DOHH2 (cell line): ENCODE results near the gene NUCKS1.

Source experiments
- EZH2phosphoT487 ChIP-seq: fragments of 200-600 bp; sonication (generic); IDR thresholded peaks from 2 replicates; pipeline ENCODE4 v1.6.1; 2017; ENCODE audit warnings: borderline replicate concordance, mild to moderate bottlenecking, antibody characterized with exemption, low read length, moderate library complexity, mixed read lengths
- TF ChIP-seq, protein P1 (sequence below): fragments of 200-600 bp; sonication (generic); IDR thresholded peaks from one replicate; pipeline ENCODE4 v1.5.1; 2014; ENCODE audit warnings: antibody characterized with exemption, mild to moderate bottlenecking, low read depth, low read length; ENCODE audit not compliant: poor library complexity, severe bottlenecking

DNA sequence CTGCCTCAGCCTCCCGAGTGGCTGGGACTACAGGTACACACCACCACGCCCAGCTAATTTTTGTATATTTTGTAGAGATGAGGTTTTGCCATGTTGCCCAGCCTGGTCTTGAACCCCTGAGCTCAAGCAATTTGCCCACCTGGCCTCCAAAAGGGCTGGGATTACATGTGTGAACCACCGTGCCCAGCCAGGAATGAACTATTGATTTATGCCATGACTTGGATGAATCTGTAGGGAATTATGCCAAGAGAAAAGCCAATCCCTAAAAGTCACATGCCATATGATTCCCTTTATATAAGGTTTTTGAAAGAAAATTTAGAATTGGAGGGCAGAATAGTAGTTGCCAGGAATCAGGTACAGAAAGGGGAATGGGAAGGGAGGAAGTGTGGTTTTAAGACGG lies 50.6 kb downstream of the NUCKS1 start:
- TF ChIP-seq, protein P1, sequence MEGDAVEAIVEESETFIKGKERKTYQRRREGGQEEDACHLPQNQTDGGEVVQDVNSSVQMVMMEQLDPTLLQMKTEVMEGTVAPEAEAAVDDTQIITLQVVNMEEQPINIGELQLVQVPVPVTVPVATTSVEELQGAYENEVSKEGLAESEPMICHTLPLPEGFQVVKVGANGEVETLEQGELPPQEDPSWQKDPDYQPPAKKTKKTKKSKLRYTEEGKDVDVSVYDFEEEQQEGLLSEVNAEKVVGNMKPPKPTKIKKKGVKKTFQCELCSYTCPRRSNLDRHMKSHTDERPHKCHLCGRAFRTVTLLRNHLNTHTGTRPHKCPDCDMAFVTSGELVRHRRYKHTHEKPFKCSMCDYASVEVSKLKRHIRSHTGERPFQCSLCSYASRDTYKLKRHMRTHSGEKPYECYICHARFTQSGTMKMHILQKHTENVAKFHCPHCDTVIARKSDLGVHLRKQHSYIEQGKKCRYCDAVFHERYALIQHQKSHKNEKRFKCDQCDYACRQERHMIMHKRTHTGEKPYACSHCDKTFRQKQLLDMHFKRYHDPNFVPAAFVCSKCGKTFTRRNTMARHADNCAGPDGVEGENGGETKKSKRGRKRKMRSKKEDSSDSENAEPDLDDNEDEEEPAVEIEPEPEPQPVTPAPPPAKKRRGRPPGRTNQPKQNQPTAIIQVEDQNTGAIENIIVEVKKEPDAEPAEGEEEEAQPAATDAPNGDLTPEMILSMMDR: no peak
- TF ChIP-seq EZH2phosphoT487: no peak
